ENCODE measurements around the gene GFM2. TPM values are rescaled to one million over a fixed set of nuclear protein-coding genes. Genes with fewer than 3 reads are reported as not detected.
A peak's percentile ranks its signal among the peaks of the same experiment; 100 is the strongest.

The GFM2 gene
- total RNA-seq, 1 donor from 2014 or later = 38.9 TPM

- Histone ChIP-seq H3K36me3 (ENCODE audit: insufficient read depth, low read length) (peaks cover 4% of the 10 kb centered on the region), H3K27ac (ENCODE audit: low read depth, low read length) (no peak overlapping the region), H3K9me3 (ENCODE audit: insufficient read depth, low read depth, low read length) (no peaks in the 10 kb centered on the region), H3K79me2 (ENCODE audit: insufficient read depth, low read length) (peaks cover 21% of the 10 kb centered on the region), H2AFZ (ENCODE audit: low read depth, low read length) (no peak overlapping the region), H3K4me3 (ENCODE audit: insufficient read depth, low read depth, low read length) (no peak overlapping the region), H4K20me1 (ENCODE audit: insufficient read depth, low read length) (peaks cover 17% of the 10 kb centered on the region), H3K4me1 (ENCODE audit: insufficient read depth, low read length) (peaks cover 21% of the 10 kb centered on the region), H3K4me2 (ENCODE audit: low read length) (peak overlapping the region; percentile 94), H3K9ac (ENCODE audit: low read length) (no peak overlapping the region), H3K27me3 (ENCODE audit: insufficient read depth, low read length) (no peaks in the 10 kb centered on the region)
- no peaks in the 10 kb centered on the region for H3K27me3 Mint-ChIP-seq (ENCODE audit: low read depth, unreplicated experiment)
- H3K4me1 Mint-ChIP-seq (ENCODE audit: low read depth, unreplicated experiment) = peaks cover 9% of the 10 kb centered on the region
- FAIRE-seq (no peak), DNase-seq (ENCODE audit: low read depth) (peak; percentile 21)
- H3K9me3 Mint-ChIP-seq (ENCODE audit: unreplicated experiment) = no peaks in the 10 kb centered on the region
- no peak overlapping the region for H3K4me3 Mint-ChIP-seq (ENCODE audit: unreplicated experiment)
- TF ChIP-seq EZH2 (IDR thresholded peaks at IDR 0.05; ENCODE audit: insufficient read depth, low read length) = no peak
- TF ChIP-seq, protein P1, sequence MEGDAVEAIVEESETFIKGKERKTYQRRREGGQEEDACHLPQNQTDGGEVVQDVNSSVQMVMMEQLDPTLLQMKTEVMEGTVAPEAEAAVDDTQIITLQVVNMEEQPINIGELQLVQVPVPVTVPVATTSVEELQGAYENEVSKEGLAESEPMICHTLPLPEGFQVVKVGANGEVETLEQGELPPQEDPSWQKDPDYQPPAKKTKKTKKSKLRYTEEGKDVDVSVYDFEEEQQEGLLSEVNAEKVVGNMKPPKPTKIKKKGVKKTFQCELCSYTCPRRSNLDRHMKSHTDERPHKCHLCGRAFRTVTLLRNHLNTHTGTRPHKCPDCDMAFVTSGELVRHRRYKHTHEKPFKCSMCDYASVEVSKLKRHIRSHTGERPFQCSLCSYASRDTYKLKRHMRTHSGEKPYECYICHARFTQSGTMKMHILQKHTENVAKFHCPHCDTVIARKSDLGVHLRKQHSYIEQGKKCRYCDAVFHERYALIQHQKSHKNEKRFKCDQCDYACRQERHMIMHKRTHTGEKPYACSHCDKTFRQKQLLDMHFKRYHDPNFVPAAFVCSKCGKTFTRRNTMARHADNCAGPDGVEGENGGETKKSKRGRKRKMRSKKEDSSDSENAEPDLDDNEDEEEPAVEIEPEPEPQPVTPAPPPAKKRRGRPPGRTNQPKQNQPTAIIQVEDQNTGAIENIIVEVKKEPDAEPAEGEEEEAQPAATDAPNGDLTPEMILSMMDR (IDR thresholded peaks at IDR 0.05; ENCODE audit: insufficient read depth, low read depth, low read length) = no peak
- no peak overlapping the region for H3K27ac Mint-ChIP-seq (ENCODE audit: unreplicated experiment)
- no peaks in the 10 kb centered on the region for H3K36me3 Mint-ChIP-seq (ENCODE audit: low read depth, unreplicated experiment)
Measured at GRCh38 chr5:74686962-74687751, 79.8 kb downstream of the GFM2 start.

- Mint-ChIP-seq H3K4me1 (ENCODE audit: low read depth, unreplicated experiment) (peaks cover 9% of the 10 kb centered on the region), H3K4me3 (ENCODE audit: unreplicated experiment) (peak overlapping the region; percentile 79), H3K9me3 (ENCODE audit: unreplicated experiment) (no peaks in the 10 kb centered on the region), H3K27ac (ENCODE audit: unreplicated experiment) (no peak overlapping the region), H3K36me3 (ENCODE audit: low read depth, unreplicated experiment) (no peaks in the 10 kb centered on the region), H3K27me3 (ENCODE audit: low read depth, unreplicated experiment) (no peaks in the 10 kb centered on the region)
- peak; percentile 30 for DNase-seq (ENCODE audit: low read depth)
- Histone ChIP-seq H3K4me1 (ENCODE audit: insufficient read depth, low read length) (peaks cover 21% of the 10 kb centered on the region), H3K79me2 (ENCODE audit: insufficient read depth, low read length) (peaks cover 21% of the 10 kb centered on the region), H3K4me3 (ENCODE audit: insufficient read depth, low read depth, low read length) (peak overlapping the region; percentile 88), H3K9me3 (ENCODE audit: insufficient read depth, low read depth, low read length) (no peaks in the 10 kb centered on the region), H3K4me2 (ENCODE audit: low read length) (peak overlapping the region; percentile 94), H3K9ac (ENCODE audit: low read length) (peak overlapping the region; percentile 91), H3K36me3 (ENCODE audit: insufficient read depth, low read length) (peaks cover 4% of the 10 kb centered on the region), H3K27me3 (ENCODE audit: insufficient read depth, low read length) (no peaks in the 10 kb centered on the region), H3K27ac (ENCODE audit: low read depth, low read length) (no peak overlapping the region), H4K20me1 (ENCODE audit: insufficient read depth, low read length) (peaks cover 17% of the 10 kb centered on the region), H2AFZ (ENCODE audit: low read depth, low read length) (peak overlapping the region; percentile 89)
- no peak for TF ChIP-seq EZH2 (IDR thresholded peaks at IDR 0.05; ENCODE audit: insufficient read depth, low read length)
- TF ChIP-seq, protein P1 (IDR thresholded peaks at IDR 0.05; ENCODE audit: insufficient read depth, low read depth, low read length) = no peak
- no peak for FAIRE-seq
Measured at GRCh38 chr5:74685979-74686631, 80.8 kb downstream of the GFM2 start.

All from astrocyte (in vitro differentiated cells and primary cell).